GM12801 (cell line): ENCODE measurements around the gene PRR3.

Experiments used
- CTCF ChIP-seq: IDR thresholded peaks from one replicate; pipeline ENCODE4 v1.5.1; 2011; ENCODE audit warnings: control low read depth; ENCODE audit not compliant: insufficient read length; ENCODE audit errors: extremely low read depth

PRR3 gene

GRCh38 chr6:30515106-30515505 is 42.0 kb upstream of the PRR3 start:
- no peak for TF ChIP-seq CTCF

- no peak for TF ChIP-seq CTCF
Observed at GRCh38 chr6:30515944-30516753, 40.9 kb upstream of the PRR3 start.

GRCh38 chr6:30520522-30520921 is 36.6 kb upstream of the PRR3 start:
- no peak for TF ChIP-seq CTCF

- no peak for TF ChIP-seq CTCF
Observed at GRCh38 chr6:30530014-30530413, 27.1 kb upstream of the PRR3 start.

GRCh38 chr6:30533460-30534294 is 23.4 kb upstream of the PRR3 start:
- no peak for TF ChIP-seq CTCF

GRCh38 chr6:30537931-30538330 is 19.2 kb upstream of the PRR3 start:
- no peak for TF ChIP-seq CTCF

- TF ChIP-seq CTCF, result peak; percentile 99
Observed at GRCh38 chr6:30541515-30542403, 15.3 kb upstream of the PRR3 start.
